Parathyroid adenoma (tissue), 2 donors: ENCODE results near the gene P2RX1.

Experiments
- H2AFZ ChIP-seq: fragments of 300-600 bp; sonication (generic); one replicate; pipeline ENCODE4 v1.7.0; 2017; ENCODE audit warnings: antibody characterized with exemption, mild to moderate bottlenecking
- H3K27ac ChIP-seq: fragments of 300-600 bp; sonication (generic); one replicate; pipeline ENCODE4 v1.7.0; 2017
- H3K27me3 ChIP-seq: fragments of 300-600 bp; sonication (generic); one replicate; pipeline ENCODE4 v1.7.0; 2017; ENCODE audit warnings: low read length; ENCODE audit not compliant: control insufficient read depth, insufficient read depth
- H3K36me3 ChIP-seq: fragments of 300-600 bp; sonication (generic); one replicate; pipeline ENCODE4 v1.7.0; 2017; ENCODE audit warnings: low read length; ENCODE audit not compliant: control insufficient read depth, insufficient read depth
- H3K4me1 ChIP-seq: fragments of 300-600 bp; sonication (generic); one replicate; pipeline ENCODE4 v1.7.0; 2017; ENCODE audit warnings: control low read depth
- H3K4me2 ChIP-seq: fragments of 300-600 bp; sonication (generic); one replicate; pipeline ENCODE4 v1.7.0; 2017; ENCODE audit warnings: low read length
- H3K4me3 ChIP-seq: fragments of 300-600 bp; sonication (generic); one replicate; pipeline ENCODE4 v1.7.0; 2017; ENCODE audit warnings: low read depth, low read length
- H3K79me2 ChIP-seq: fragments of 300-600 bp; sonication (generic); one replicate; pipeline ENCODE4 v1.7.0; 2017; ENCODE audit warnings: control low read depth
- H3K9ac ChIP-seq: fragments of 300-600 bp; sonication (generic); one replicate; pipeline ENCODE4 v1.7.0; 2017; ENCODE audit warnings: mild to moderate bottlenecking
- H3K9me3 ChIP-seq: fragments of 300-600 bp; sonication (generic); one replicate; pipeline ENCODE4 v1.7.0; 2017; ENCODE audit warnings: low read length; ENCODE audit not compliant: control insufficient read depth
- CTCF ChIP-seq: fragments of 300-600 bp; sonication (generic); IDR thresholded peaks from one replicate; pipeline ENCODE4 v1.7.0; 2017; ENCODE audit warnings: antibody characterized with exemption, mild to moderate bottlenecking
- donor health status: primary hyperparathyroidism.

P2RX1 gene

GRCh38 chr17:3940965-3941698 lies 24.9 kb upstream of the P2RX1 start:
- H3K4me2 ChIP-seq: no peak overlapping the region
- no peaks in the 10 kb centered on the region for H3K36me3 ChIP-seq
- no peak overlapping the region for H3K9ac ChIP-seq
- no peaks in the 10 kb centered on the region for H3K9me3 ChIP-seq
- no peaks in the 10 kb centered on the region for H3K4me1 ChIP-seq
- no peaks in the 10 kb centered on the region for H3K79me2 ChIP-seq
- H2AFZ ChIP-seq: no peak overlapping the region
- H3K27ac ChIP-seq: no peak overlapping the region
- no peak overlapping the region for H3K4me3 ChIP-seq
- no peak for TF ChIP-seq CTCF
- H3K27me3 ChIP-seq: no peaks in the 10 kb centered on the region

- no peaks in the 10 kb centered on the region for H3K36me3 ChIP-seq
- no peak overlapping the region for H3K27ac ChIP-seq
Measured at GRCh38 chr17:3937359-3937758, 21.1 kb upstream of the P2RX1 start.

GRCh38 chr17:3935825-3936355 lies 19.6 kb upstream of the P2RX1 start:
- Histone ChIP-seq H3K36me3 (no peaks in the 10 kb centered on the region), H3K27me3 (no peaks in the 10 kb centered on the region), H3K79me2 (no peaks in the 10 kb centered on the region), H3K9me3 (no peaks in the 10 kb centered on the region), H2AFZ (no peak overlapping the region), H3K9ac (no peak overlapping the region), H3K4me1 (no peaks in the 10 kb centered on the region), H3K4me2 (no peak overlapping the region), H3K4me3 (no peak overlapping the region), H3K27ac (no peak overlapping the region)
- TF ChIP-seq CTCF: no peak

More at GRCh38 chr17:3937359-3937758, 21.1 kb upstream of the P2RX1 start:
- Histone ChIP-seq H3K4me2 (no peak overlapping the region), H3K9me3 (no peaks in the 10 kb centered on the region), H3K4me1 (no peaks in the 10 kb centered on the region), H2AFZ (no peak overlapping the region), H3K79me2 (no peaks in the 10 kb centered on the region), H3K27me3 (no peaks in the 10 kb centered on the region), H3K4me3 (no peak overlapping the region), H3K9ac (no peak overlapping the region)
- no peak for TF ChIP-seq CTCF

GRCh38 chr17:3935140-3935542 lies 18.9 kb upstream of the P2RX1 start:
- Histone ChIP-seq H3K36me3 (no peaks in the 10 kb centered on the region), H3K4me3 (no peak overlapping the region), H2AFZ (peak overlapping the region; percentile 5), H3K9me3 (no peaks in the 10 kb centered on the region), H3K4me2 (no peak overlapping the region), H3K27ac (no peak overlapping the region), H3K79me2 (no peaks in the 10 kb centered on the region), H3K27me3 (no peaks in the 10 kb centered on the region), H3K4me1 (no peaks in the 10 kb centered on the region), H3K9ac (no peak overlapping the region)
- peak; percentile 50 for TF ChIP-seq CTCF

GRCh38 chr17:3929764-3930163 lies 13.5 kb upstream of the P2RX1 start:
- H3K4me3 ChIP-seq: no peak overlapping the region
- H3K27me3 ChIP-seq: no peaks in the 10 kb centered on the region
- no peak overlapping the region for H3K27ac ChIP-seq
- no peak overlapping the region for H3K9ac ChIP-seq
- TF ChIP-seq CTCF: no peak
- no peaks in the 10 kb centered on the region for H3K36me3 ChIP-seq
- H3K4me2 ChIP-seq: no peak overlapping the region
- no peaks in the 10 kb centered on the region for H3K4me1 ChIP-seq
- no peaks in the 10 kb centered on the region for H3K9me3 ChIP-seq
- H2AFZ ChIP-seq: no peak overlapping the region
- H3K79me2 ChIP-seq: no peaks in the 10 kb centered on the region
